Measurements from ENCODE around the gene RPUSD4. TPM values are rescaled to one million over a fixed set of nuclear protein-coding genes. Genes with fewer than 3 reads are reported as not detected.

The RPUSD4 gene
- total RNA-seq, 1 experiment from 2014 or later: 42.9 TPM

- Histone ChIP-seq H3K23ac (ENCODE audit: insufficient read length, low read depth, low read length) (no peak overlapping the region), H2BK120ac (ENCODE audit: low read depth, low read length, poor library complexity, severe bottlenecking) (no peak overlapping the region), H2AK5ac (ENCODE audit: insufficient read length, low read length) (no peak overlapping the region), H3K79me1 (ENCODE audit: insufficient read depth, low read depth, low read length, poor library complexity, severe bottlenecking) (no peaks in the 10 kb centered on the region), H3K9me3 (ENCODE audit: control insufficient read depth, low read depth, low read length) (no peaks in the 10 kb centered on the region), H2BK12ac (ENCODE audit: insufficient read length, low read depth, low read length) (no peak overlapping the region), H2BK5ac (ENCODE audit: insufficient read length, low read length) (no peak overlapping the region), H4K5ac (ENCODE audit: insufficient read length, low read depth, low read length) (no peak overlapping the region), H2AFZ (ENCODE audit: low read length) (no peak overlapping the region), H3K79me2 (ENCODE audit: insufficient read depth, low read length) (no peaks in the 10 kb centered on the region), H3K18ac (ENCODE audit: insufficient read length, low read depth, low read length) (no peak overlapping the region), H3K14ac (ENCODE audit: insufficient read depth, low read length) (no peak overlapping the region), H2BK15ac (ENCODE audit: low read depth, low read length) (no peak overlapping the region; the same call in 1 of the 2 replicates), H3K4ac (ENCODE audit: low read depth, low read length) (no peak overlapping the region), H3K4me1 (ENCODE audit: insufficient read depth, low read length) (no peaks in the 10 kb centered on the region), H3K4me2 (ENCODE audit: insufficient read depth, insufficient read length, low read length) (no peak overlapping the region), H3K9ac (ENCODE audit: extremely low read depth, insufficient read length, low read length) (no peak overlapping the region), H4K20me1 (ENCODE audit: control insufficient read depth, insufficient read depth, insufficient read length) (no peaks in the 10 kb centered on the region), H3K27me3 (ENCODE audit: insufficient read depth, low read length) (no peaks in the 10 kb centered on the region), H3K27ac (ENCODE audit: insufficient read length, low read depth, low read length) (no peak overlapping the region), H3T11ph (ENCODE audit: low read length) (no peak overlapping the region), H4K91ac (ENCODE audit: insufficient read length, low read depth, low read length) (no peak overlapping the region), H3K23me2 (ENCODE audit: insufficient read length, low read depth, low read length, poor library complexity, severe bottlenecking) (no peaks in the 10 kb centered on the region), H2BK20ac (ENCODE audit: low read depth, low read length, poor library complexity, severe bottlenecking) (no peak overlapping the region), H3K56ac (ENCODE audit: insufficient read length, low read depth, low read length) (no peak overlapping the region), H4K8ac (replicated peaks; ENCODE audit: insufficient read length, low read depth, low read length) (no peak overlapping the region)
- no peak overlapping the region for H3K4me3 Mint-ChIP-seq
- no CpG with 5 or more reads among the region's 22 CpGs for WGBS (ENCODE audit: extremely low coverage, insufficient read length, low lambda C conversion rate)
- peaks cover 4 to 13% of the 10 kb centered on the region in 2 experiments for H3K4me1 Mint-ChIP-seq
- no peaks in the 10 kb centered on the region for H3K27me3 Mint-ChIP-seq (ENCODE audit: low read depth)
- H3K9me3 Mint-ChIP-seq: no peaks in the 10 kb centered on the region
- no peak for DNase-seq
- peaks cover 0 to 22% (median 18%) of the 10 kb centered on the region in 3 experiments; a peak in 6 of 7 replicates for H3K36me3 Mint-ChIP-seq (ENCODE audit: insufficient read depth in 1 of 3, low read depth in 3 of 3)
- peak; percentile 58 for TF ChIP-seq CTCF (conservative IDR thresholded peaks at IDR 0.05)
- peak overlapping the region in 2 of 3 experiments; percentile 71 to 95; a peak in 4 of 7 replicates for H3K27ac Mint-ChIP-seq
Measured at GRCh38 chr11:126186708-126187529, 24.5 kb downstream of the RPUSD4 start.
